Measurements from ENCODE around the gene PECR. TPM values are rescaled to one million over a fixed set of nuclear protein-coding genes. Genes with fewer than 3 reads are reported as not detected.

Gene PECR
- total RNA-seq = 1 to 10 TPM; 2.5 to 4.8 (median 3.0) TPM
- polyA plus RNA-seq = 1 to 10 TPM; 1.9 to 2.5 (median 2.5) TPM
- long read RNA-seq, donor 1, partial matches to known transcripts = 0 of 2 reads
- long read RNA-seq, donor 1, other reads (novel, unspliced or antisense) = 0 of 2 reads
- long read RNA-seq, donor 2, partial matches to known transcripts = 1 of 1 reads
- long read RNA-seq, donor 2, other reads (novel, unspliced or antisense) = 0 of 1 reads

GRCh38 chr2:216081487-216082116, at the start of gene PECR, which contains the start of gene TMEM169:
Gene PECR, minus strand, starts transcription at chr2:216081809. Its CDS starts 68 bp downstream, at chr2:216081741.
Gene TMEM169, plus strand, starts transcription at chr2:216081919. Its CDS starts 14,045 bp downstream, at chr2:216095964.
- H3K27ac ChIP-seq = no peak within 1 kb of the TSS
- intact Hi-C loops (cut with DNase I) = no loop called here

GRCh38 chr2:216130346-216130971, 48.9 kb upstream of the PECR start:
- DNase-seq (no peak), ATAC-seq (no peak)
- Histone ChIP-seq H3K9me3 (no peaks in the 10 kb centered on the region), H3K27me3 (ENCODE audit: insufficient read depth in 3 of 3, low read length in 2 of 3) (no peaks in the 10 kb centered on the region), H3K4me1 (no peaks in the 10 kb centered on the region), H3K36me3 (ENCODE audit: insufficient read depth in 1 of 2, low read depth in 1 of 2) (peaks cover 21 to 100% of the 10 kb centered on the region in 2 donors), H3K27ac (no peak overlapping the region), H3K4me3 (no peak overlapping the region)
- WGBS, 3 donors = 84 to 94% (median 87%) methylated on average over 6 of the region's 6 CpGs
- TF ChIP-seq CTCF (IDR thresholded peaks at IDR 0.05) = no peak
- intact Hi-C loops (cut with DNase I) = no loop called here

More at GRCh38 chr2:216081487-216082116, at the start of gene PECR, which contains the start of gene TMEM169:
- 0 to 2% (median 1%) methylated on average over 37 to 44 of the region's 44 CpGs for WGBS, 3 donors
- Histone ChIP-seq H3K36me3 (ENCODE audit: insufficient read depth in 1 of 2, low read depth in 1 of 2) (no peaks in the 10 kb centered on the region), H3K4me1 (no peaks in the 10 kb centered on the region), H3K27me3 (ENCODE audit: insufficient read depth in 3 of 3, low read length in 2 of 3) (no peaks in the 10 kb centered on the region), H3K4me3 (peak within 1 kb of the TSS; percentile 76), H3K9me3 (no peaks in the 10 kb centered on the region)
- DNase-seq (peak; percentile 79 to 88), ATAC-seq (peak; percentile 96 to 99 (median 97))
- TF ChIP-seq CTCF (IDR thresholded peaks at IDR 0.05) = no peak

GRCh38 chr2:216126943-216127342, 45.3 kb upstream of the PECR start:
- Histone ChIP-seq H3K9me3 (no peaks in the 10 kb centered on the region), H3K27me3 (ENCODE audit: insufficient read depth in 3 of 3, low read length in 2 of 3) (no peaks in the 10 kb centered on the region), H3K4me3 (no peak overlapping the region), H3K27ac (no peak overlapping the region), H3K36me3 (ENCODE audit: insufficient read depth in 1 of 2, low read depth in 1 of 2) (peaks cover 8 to 100% of the 10 kb centered on the region in 2 donors), H3K4me1 (no peaks in the 10 kb centered on the region)
- 87 to 93% (median 89%) methylated on average over 5 of the region's 5 CpGs for WGBS, 3 donors
- ATAC-seq = no peak
- TF ChIP-seq CTCF (IDR thresholded peaks at IDR 0.05) = no peak
- no peak for DNase-seq
- intact Hi-C loops (cut with DNase I) = no loop called here

- TF ChIP-seq CTCF (IDR thresholded peaks at IDR 0.05) = no peak
These were observed 39.6 kb upstream of the PECR start for GRCh38 chr2:216121255-216121654.

More at GRCh38 chr2:216121255-216121654, 39.6 kb upstream of the PECR start:
- Histone ChIP-seq H3K9me3 (no peaks in the 10 kb centered on the region), H3K27ac (no peak overlapping the region), H3K4me3 (no peak overlapping the region), H3K36me3 (ENCODE audit: insufficient read depth in 1 of 2, low read depth in 1 of 2) (peaks cover 11 to 100% of the 10 kb centered on the region in 2 donors), H3K27me3 (ENCODE audit: insufficient read depth in 3 of 3, low read length in 2 of 3) (no peaks in the 10 kb centered on the region), H3K4me1 (peaks cover 2% of the 10 kb centered on the region)
- intact Hi-C loops (cut with DNase I) = no loop called here
- 84 to 88% (median 85%) methylated on average over 3 of the region's 3 CpGs for WGBS, 3 donors
- DNase-seq = no peak
- no peak for ATAC-seq
